22Rv1 (cell line): ENCODE results near the gene RBMY1B.

Experiments
- ZFX ChIP-seq: fragments of 450-650 bp; IDR thresholded peaks from 2 replicates; pipeline ENCODE4 v1.6.1; 2017; ENCODE audit warnings: antibody characterized with exemption, borderline replicate concordance
- TF ChIP-seq, protein P1 (sequence below): fragments of 450-650 bp; IDR thresholded peaks from 2 replicates; pipeline ENCODE4 v1.5.1; 2017; ENCODE audit warnings: mild to moderate bottlenecking

- TF ChIP-seq, protein P1, sequence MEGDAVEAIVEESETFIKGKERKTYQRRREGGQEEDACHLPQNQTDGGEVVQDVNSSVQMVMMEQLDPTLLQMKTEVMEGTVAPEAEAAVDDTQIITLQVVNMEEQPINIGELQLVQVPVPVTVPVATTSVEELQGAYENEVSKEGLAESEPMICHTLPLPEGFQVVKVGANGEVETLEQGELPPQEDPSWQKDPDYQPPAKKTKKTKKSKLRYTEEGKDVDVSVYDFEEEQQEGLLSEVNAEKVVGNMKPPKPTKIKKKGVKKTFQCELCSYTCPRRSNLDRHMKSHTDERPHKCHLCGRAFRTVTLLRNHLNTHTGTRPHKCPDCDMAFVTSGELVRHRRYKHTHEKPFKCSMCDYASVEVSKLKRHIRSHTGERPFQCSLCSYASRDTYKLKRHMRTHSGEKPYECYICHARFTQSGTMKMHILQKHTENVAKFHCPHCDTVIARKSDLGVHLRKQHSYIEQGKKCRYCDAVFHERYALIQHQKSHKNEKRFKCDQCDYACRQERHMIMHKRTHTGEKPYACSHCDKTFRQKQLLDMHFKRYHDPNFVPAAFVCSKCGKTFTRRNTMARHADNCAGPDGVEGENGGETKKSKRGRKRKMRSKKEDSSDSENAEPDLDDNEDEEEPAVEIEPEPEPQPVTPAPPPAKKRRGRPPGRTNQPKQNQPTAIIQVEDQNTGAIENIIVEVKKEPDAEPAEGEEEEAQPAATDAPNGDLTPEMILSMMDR, result no peak
- no peak for TF ChIP-seq ZFX
Observed at GRCh38 chrY:21482967-21483366, 28.2 kb upstream of the RBMY1B start.
